Spleen (tissue), 7 donors: ENCODE data around the gene NCOA1.

Experiments
- CTCF ChIP-seq, 11 experiments: fragments of 200-600 bp in 7 of 11; fragments of 450-650 bp in 4 of 11; sonication (generic) in 4 of 11; IDR thresholded peaks in 8 of 11; conservative IDR thresholded peaks in 3 of 11; 1 replicate in 7 of 11; 2 replicates in 4 of 11; pipeline versions ENCODE4 v1.4.0 to v1.8.0; 2016 to 2021; ENCODE audit warnings: antibody characterized with exemption in 11 of 11, inconsistent platforms in 4 of 11, mild to moderate bottlenecking in 1 of 11
- POLR2A ChIP-seq, 3 donors: fragments of 450-650 bp; IDR thresholded peaks; one replicate each; pipeline ENCODE4 v1.5.1; 2017; ENCODE audit warnings: antibody characterized with exemption in 3 of 3, mild to moderate bottlenecking in 1 of 3
- POLR2AphosphoS5 ChIP-seq, 3 donors: sonication (generic); formaldehyde crosslinking; IDR thresholded peaks; one replicate each; pipeline ENCODE4 v1.5.1; 2017; ENCODE audit warnings: antibody characterized with exemption in 3 of 3
- donor health status: DM: no; HTN: no; CAD: no; lungs with moderate emphysema.
- donor health status: DM: no; HTN: no; CAD: no.
- donor health status: DM: no; HTN: no; CAD: no.

- TF ChIP-seq CTCF (IDR thresholded peaks at IDR 0.05 in 8 of 11, conservative IDR thresholded peaks at IDR 0.05 in 3 of 11) (no peak), POLR2A (IDR thresholded peaks at IDR 0.05) (no peak), POLR2AphosphoS5 (IDR thresholded peaks at IDR 0.05) (no peak)
These were observed 270.8 kb downstream of the NCOA1 start for GRCh38 chr2:24761866-24762265.
